Choroid plexus epithelial cell (primary cell): ENCODE measurements around the gene SMCO3.

Source experiments
- DNase-seq: peaks from one replicate; pipeline ENCODE4 v3.0.0-alpha.2; 2010; ENCODE audit warnings: low read depth
- H3K4me3 ChIP-seq: 2 replicates; pipeline ENCODE4 v1.5.1; 2011; ENCODE audit warnings: low read depth, mild to moderate bottlenecking, control low read depth, low read length, moderate library complexity
- TF ChIP-seq, protein P1 (sequence below): conservative IDR thresholded peaks from 2 replicates; pipeline ENCODE4 v1.5.1; 2011; ENCODE audit warnings: low read depth, mild to moderate bottlenecking, control low read depth, inconsistent platforms, low read length, moderate library complexity

The SMCO3 gene

DNA sequence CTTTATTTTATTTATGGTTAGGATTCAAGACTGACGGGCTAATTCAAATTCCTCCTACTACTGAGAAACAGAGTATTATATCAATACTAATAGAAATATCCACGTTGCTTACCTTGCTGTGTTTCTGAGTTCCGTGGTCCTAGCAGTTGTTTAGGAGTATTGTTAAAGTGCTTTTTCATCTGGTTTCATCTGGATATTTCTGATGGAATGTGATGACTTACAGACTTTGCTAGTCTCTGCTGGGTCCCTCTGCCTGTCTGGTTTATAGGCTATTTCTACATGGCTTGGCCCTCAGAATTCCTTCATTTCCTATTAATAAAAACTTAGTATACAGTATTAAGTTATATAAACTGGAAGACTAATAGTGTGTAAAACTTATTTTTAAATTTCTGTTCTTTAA is at the start of gene SMCO3:
Gene SMCO3 (minus strand): TSS at position 169 of the 400 bp plus-strand sequence. CDS start 7,502 bp downstream, outside the sequence.
- DNase-seq: peak; percentile 31
- H3K4me3 ChIP-seq: no peak within 1 kb of the TSS
- TF ChIP-seq, protein P1, sequence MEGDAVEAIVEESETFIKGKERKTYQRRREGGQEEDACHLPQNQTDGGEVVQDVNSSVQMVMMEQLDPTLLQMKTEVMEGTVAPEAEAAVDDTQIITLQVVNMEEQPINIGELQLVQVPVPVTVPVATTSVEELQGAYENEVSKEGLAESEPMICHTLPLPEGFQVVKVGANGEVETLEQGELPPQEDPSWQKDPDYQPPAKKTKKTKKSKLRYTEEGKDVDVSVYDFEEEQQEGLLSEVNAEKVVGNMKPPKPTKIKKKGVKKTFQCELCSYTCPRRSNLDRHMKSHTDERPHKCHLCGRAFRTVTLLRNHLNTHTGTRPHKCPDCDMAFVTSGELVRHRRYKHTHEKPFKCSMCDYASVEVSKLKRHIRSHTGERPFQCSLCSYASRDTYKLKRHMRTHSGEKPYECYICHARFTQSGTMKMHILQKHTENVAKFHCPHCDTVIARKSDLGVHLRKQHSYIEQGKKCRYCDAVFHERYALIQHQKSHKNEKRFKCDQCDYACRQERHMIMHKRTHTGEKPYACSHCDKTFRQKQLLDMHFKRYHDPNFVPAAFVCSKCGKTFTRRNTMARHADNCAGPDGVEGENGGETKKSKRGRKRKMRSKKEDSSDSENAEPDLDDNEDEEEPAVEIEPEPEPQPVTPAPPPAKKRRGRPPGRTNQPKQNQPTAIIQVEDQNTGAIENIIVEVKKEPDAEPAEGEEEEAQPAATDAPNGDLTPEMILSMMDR: no peak

DNA sequence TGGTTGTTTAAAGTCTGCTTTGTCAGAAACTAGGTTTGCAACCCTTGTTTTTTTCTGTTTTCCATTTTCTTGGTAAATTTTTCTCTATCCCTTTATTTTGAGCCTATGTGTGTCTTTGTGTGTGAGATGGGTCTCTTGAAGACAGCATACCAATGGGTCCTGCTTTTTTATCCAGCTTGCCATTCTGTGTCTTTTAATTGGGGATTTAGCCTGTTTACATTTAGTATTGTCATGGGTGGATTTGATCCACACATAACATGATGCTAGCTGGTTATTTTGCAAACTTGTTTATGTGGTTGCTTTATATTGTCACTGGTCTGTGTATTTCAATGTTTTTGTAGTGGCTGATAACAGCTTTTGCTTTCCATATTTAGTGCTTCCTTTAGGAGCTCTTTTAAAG is 46.5 kb upstream of the SMCO3 start:
- H3K4me3 ChIP-seq: no peak overlapping the region
- TF ChIP-seq, protein P1: no peak
- no peak for DNase-seq

DNA sequence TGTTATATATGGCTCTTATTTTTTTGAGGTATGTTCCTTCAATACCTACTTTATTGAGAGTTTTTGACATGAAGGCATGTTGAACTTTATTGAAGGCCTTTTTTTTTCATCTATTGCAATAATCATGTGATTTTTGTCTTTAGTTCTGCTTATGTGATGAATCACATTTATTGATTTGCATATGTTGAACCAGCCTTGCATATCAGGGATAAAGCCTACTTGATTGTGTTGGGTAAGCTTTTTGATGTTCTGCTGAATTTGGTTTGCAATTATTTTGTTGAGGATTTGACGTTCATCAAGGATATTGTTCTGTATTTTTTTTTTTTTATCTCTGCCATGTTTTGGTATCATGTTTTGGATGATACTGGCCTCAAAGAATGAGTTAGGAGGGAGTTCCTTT is 44.5 kb upstream of the SMCO3 start:
- TF ChIP-seq, protein P1: no peak
- DNase-seq: no peak
- no peak overlapping the region for H3K4me3 ChIP-seq

GRCh38 chr12:14854586-14855183 is 40.7 kb upstream of the SMCO3 start:
- TF ChIP-seq, protein P1: no peak
- H3K4me3 ChIP-seq: no peak overlapping the region
- peak; percentile 53 for DNase-seq

GRCh38 chr12:14853961-14854360 is 40.0 kb upstream of the SMCO3 start:
- TF ChIP-seq, protein P1: no peak
- no peak overlapping the region for H3K4me3 ChIP-seq
- DNase-seq: no peak

DNA sequence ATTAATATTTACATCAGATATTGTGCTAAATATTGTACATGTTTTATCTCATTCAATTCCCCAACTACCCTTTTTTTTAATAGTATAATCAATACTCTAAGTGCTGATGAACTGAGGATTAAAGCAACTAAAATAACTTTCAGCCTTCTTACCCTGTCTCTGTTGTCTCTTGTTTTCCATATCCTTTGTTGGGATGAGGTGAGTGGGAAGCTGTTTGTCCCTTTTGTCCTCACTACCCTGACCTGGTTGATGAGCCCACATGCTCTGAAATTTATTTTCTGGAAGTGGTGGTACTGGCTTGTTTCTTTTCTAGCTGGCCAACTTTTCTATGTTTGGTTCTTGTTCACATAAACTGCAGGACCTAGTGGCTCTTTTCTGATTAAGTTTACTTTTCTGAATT is 38.9 kb upstream of the SMCO3 start:
- DNase-seq: no peak
- TF ChIP-seq, protein P1: no peak
- no peak overlapping the region for H3K4me3 ChIP-seq

DNA sequence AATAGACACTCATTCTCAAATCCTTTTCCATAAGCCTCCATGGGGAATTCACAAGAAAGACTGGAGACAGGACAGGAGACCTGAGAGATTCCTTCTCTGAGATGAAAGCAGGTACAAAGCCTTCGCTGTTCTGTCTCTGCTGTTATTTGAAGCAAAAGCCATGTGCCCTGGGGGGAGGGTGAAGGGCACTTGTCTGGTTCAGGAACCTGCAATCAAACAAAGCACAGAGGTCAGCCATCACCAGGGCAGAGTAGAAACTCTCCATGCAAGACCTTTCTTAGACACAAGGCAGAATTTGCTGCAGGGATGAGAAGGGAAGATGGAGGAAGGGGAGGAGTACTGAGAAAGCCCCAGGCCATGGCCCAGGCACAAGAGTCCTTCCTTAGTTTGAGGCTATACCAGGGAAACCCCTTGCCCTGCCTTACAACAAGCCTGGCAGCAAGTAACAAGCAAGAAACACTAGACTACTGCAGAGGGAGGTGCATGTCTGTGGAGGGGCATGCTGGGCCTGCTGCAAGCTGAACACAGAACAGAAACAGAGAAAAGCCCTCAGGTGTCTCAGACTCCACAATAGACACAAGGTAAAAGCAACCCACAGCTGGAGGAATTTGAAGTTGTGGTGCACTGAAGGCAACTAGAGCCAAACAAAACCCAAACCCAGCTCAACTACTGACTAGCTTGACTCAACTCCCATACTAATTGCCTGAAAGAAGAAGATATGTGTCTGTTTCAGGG is 37.1 kb upstream of the SMCO3 start:
- TF ChIP-seq, protein P1: no peak
- no peak for DNase-seq
- H3K4me3 ChIP-seq: no peak overlapping the region
